ENCODE results near the gene KREMEN2.
"Not testable (repeated sequence)": the region's sequence is repeated elsewhere in the genome, so short reads cannot be mapped to it uniquely, and the experiment has no call there.

Gene KREMEN2

GRCh38 chr16:2943716-2944115 lies 20.4 kb upstream of the KREMEN2 start:
- not testable (repeated sequence) for DNase-seq

GRCh38 chr16:2946649-2947048 lies 17.4 kb upstream of the KREMEN2 start:
- no peak for DNase-seq

GRCh38 chr16:2948807-2949704 lies 15.0 kb upstream of the KREMEN2 start:
- DNase-seq: no peak

GRCh38 chr16:2949705-2950352 lies 14.2 kb upstream of the KREMEN2 start:
- DNase-seq: no peak

GRCh38 chr16:2950353-2950724 lies 13.7 kb upstream of the KREMEN2 start:
- no peak for DNase-seq

- no peak for DNase-seq
These were observed 13.3 kb upstream of the KREMEN2 start for GRCh38 chr16:2950773-2951172.

GRCh38 chr16:2952679-2953078 lies 11.4 kb upstream of the KREMEN2 start:
- DNase-seq: no peak

GRCh38 chr16:2953706-2954627 lies 10.1 kb upstream of the KREMEN2 start:
- no peak for DNase-seq

GRCh38 chr16:2954656-2955381 lies 9.3 kb upstream of the KREMEN2 start:
- DNase-seq: no peak

- no peak for DNase-seq
These were observed 8.7 kb upstream of the KREMEN2 start for GRCh38 chr16:2955438-2955778.

- DNase-seq: no peak
These were observed 8.1 kb upstream of the KREMEN2 start for GRCh38 chr16:2955779-2956578.

GRCh38 chr16:2956579-2956956 lies 7.5 kb upstream of the KREMEN2 start:
- no peak for DNase-seq

GRCh38 chr16:2959206-2959605 lies 4.9 kb upstream of the KREMEN2 start:
- no peak for DNase-seq

GRCh38 chr16:2960183-2961010 lies 3.7 kb upstream of the KREMEN2 start:
- no peak for DNase-seq

- DNase-seq: no peak
These were observed 1.6 kb upstream of the KREMEN2 start for GRCh38 chr16:2962334-2963073.

- DNase-seq: no peak
These were observed 877 bp upstream of the KREMEN2 start for GRCh38 chr16:2963074-2963722.

- DNase-seq: peak; percentile 72
These were observed 631 bp downstream of the KREMEN2 start for GRCh38 chr16:2964475-2965336.

GRCh38 chr16:2966043-2966807 lies 2.1 kb downstream of the KREMEN2 start:
- no peak for DNase-seq

Measured in stimulated activated CD4-positive, alpha-beta T cell treated with anti-CD3 and anti-CD28 coated beads, Interleukin-1b, Interleukin-23, amount 100 ng/mL, for 48 hours (primary cell).